GM12891 (cell line): ENCODE results near the gene ESYT3.

Experiments used
- POLR2A ChIP-seq: IDR thresholded peaks from 2 replicates; pipeline ENCODE4 v1.6.1; 2011; ENCODE audit warnings: low read depth, low read length, control low read depth
- POLR2AphosphoS5 ChIP-seq: IDR thresholded peaks from 2 replicates; pipeline ENCODE4 v1.6.1; 2011; ENCODE audit warnings: low read depth, low read length, control low read depth
- SPI1 ChIP-seq: IDR thresholded peaks from 2 replicates; pipeline ENCODE4 v1.6.1; 2011; ENCODE audit warnings: low read depth, low read length, control low read depth

DNA sequence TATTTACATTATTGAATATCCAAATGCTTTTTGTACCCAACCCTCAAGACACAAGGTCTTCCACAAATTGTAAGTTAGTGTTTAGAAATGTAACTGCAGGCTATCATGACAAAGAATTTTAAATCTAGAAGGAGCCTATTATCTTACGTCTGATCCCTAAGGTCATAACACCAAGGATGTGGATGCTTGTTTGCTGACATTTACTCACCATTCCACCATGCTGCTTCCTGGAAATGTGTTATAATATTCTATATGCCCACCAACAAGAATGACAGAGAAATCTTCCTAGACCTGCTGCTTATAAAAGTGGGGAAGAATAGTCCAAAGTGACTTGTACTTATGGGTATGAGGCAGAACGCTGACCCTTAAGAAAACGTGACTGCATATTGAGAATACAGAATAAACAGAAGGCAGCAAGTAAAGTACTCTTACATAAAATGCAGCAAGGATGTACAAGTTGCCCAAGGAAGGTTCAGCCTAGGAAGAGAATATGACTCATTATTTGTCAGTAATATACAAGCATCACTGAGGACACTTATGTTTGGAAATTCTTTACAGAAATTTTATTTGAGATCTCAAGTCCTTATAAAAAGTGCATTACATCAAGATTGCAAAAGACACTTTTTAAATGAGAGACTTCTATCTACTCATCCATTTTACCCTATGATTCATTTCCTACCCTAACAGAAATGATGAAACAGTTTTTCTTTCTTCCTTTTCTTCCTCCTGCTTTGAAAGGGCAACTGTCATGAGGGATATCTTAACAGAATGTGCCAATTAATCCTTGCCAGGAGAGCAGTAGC, 59.6 kb downstream of the ESYT3 start:
- TF ChIP-seq POLR2AphosphoS5, result no peak
- no peak for TF ChIP-seq SPI1
- TF ChIP-seq POLR2A, result no peak
